ENCODE measurements around the gene LRFN2. TPM values are rescaled to one million over a fixed set of nuclear protein-coding genes. Genes with fewer than 3 reads are reported as not detected.

LRFN2 gene
- total RNA-seq, 1 donor from 2014 or later: not detected

DNA sequence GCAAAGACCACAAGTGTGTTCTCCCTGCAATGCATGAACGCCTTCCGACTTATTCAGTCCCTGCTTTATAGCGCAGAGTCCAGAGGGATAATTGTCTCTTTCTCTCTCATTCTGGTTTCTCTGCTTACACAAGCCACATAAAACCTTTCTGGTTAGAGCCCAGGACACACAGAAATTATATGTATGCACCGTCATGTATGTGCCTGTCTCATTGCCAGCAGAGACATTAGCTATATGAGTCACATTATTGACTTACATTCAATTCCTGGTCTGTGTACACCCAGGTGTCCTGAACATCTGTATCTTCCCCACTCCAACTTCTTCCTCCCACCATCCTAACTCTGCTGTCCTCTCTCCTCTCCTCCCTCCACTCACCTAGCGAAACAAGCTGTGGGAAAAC lies 44.0 kb downstream of the LRFN2 start:
- H3K4me1 Mint-ChIP-seq: no peaks in the 10 kb centered on the region
- ChIA-PET POLR2A (no interaction called here), CTCF (no interaction called here)
- TF ChIP-seq CTCF (IDR thresholded peaks at IDR 0.05): no peak
- H3K27ac Mint-ChIP-seq: no peak overlapping the region
- H3K27me3 Mint-ChIP-seq: peaks cover 5% of the 10 kb centered on the region
- H3K4me3 Mint-ChIP-seq: no peak overlapping the region
- intact Hi-C loops (cut with micrococcal nuclease): no loop called here
- no peaks in the 10 kb centered on the region for H3K9me3 Mint-ChIP-seq
- ATAC-seq (ENCODE audit: low read depth): no peak
- no peaks in the 10 kb centered on the region for H3K36me3 Mint-ChIP-seq (ENCODE audit: low read depth)
- DNase-seq: no peak

- Mint-ChIP-seq H3K36me3 (ENCODE audit: low read depth) (no peaks in the 10 kb centered on the region), H3K27me3 (no peaks in the 10 kb centered on the region), H3K4me1 (no peaks in the 10 kb centered on the region), H3K4me3 (no peak overlapping the region), H3K9me3 (no peaks in the 10 kb centered on the region), H3K27ac (no peak overlapping the region)
- intact Hi-C loops (cut with micrococcal nuclease): no loop called here
- ATAC-seq (ENCODE audit: low read depth) (no peak), DNase-seq (no peak)
- no peak for TF ChIP-seq CTCF (IDR thresholded peaks at IDR 0.05)
- ChIA-PET POLR2A (no interaction called here), CTCF (no interaction called here)
Observed at GRCh38 chr6:40542175-40542764, 44.9 kb downstream of the LRFN2 start.

DNA sequence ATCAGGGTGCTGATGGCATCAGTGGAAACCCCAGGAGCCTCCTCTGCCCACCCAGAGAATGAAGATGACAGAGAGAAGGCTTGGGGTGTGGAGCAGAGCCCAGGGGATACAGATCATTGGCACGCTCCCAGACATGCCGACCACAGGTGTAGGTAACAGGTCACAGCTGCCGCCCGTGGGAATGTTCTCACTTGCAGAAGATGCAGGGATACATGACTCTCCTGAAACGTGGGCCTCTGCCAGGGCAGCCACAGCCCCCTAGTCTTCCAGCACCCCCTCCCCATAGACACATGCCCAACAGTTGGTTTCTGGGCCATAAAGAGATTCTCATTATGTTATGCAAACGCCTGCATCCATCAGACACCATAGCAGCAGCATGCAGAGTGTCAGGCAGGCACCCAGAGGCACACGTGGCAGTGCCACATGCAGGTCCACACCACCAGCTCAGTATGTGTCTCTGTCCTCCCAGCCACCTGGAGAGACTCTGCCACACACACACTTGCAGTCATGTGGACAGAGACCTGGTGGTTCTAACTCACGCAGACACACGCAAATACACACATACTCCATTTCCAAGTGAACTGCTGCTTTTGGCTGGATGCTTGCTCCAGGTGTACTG lies 45.5 kb downstream of the LRFN2 start:
- POLR2A ChIA-PET: no interaction called here
- DNase-seq: no peak

GRCh38 chr6:40540790-40541189 lies 46.4 kb downstream of the LRFN2 start:
- ChIA-PET POLR2A (no interaction called here), CTCF (no interaction called here)
- H3K27ac Mint-ChIP-seq: no peak overlapping the region
- ATAC-seq (ENCODE audit: low read depth): no peak
- DNase-seq: no peak
- no peak overlapping the region for H3K4me3 Mint-ChIP-seq
- H3K27me3 Mint-ChIP-seq: no peaks in the 10 kb centered on the region
- H3K36me3 Mint-ChIP-seq (ENCODE audit: low read depth): no peaks in the 10 kb centered on the region
- intact Hi-C loops (cut with micrococcal nuclease): no loop called here
- H3K4me1 Mint-ChIP-seq: no peaks in the 10 kb centered on the region
- no peak for TF ChIP-seq CTCF (IDR thresholded peaks at IDR 0.05)
- no peaks in the 10 kb centered on the region for H3K9me3 Mint-ChIP-seq

More for the DNA sequence above, 45.5 kb downstream of the LRFN2 start:
- no peak for ATAC-seq (ENCODE audit: low read depth)
- TF ChIP-seq CTCF (IDR thresholded peaks at IDR 0.05): no peak
- intact Hi-C loops (cut with micrococcal nuclease): no loop called here
- H3K4me3 Mint-ChIP-seq: no peak overlapping the region
- no peaks in the 10 kb centered on the region for H3K9me3 Mint-ChIP-seq
- CTCF ChIA-PET: no interaction called here
- H3K4me1 Mint-ChIP-seq: no peaks in the 10 kb centered on the region
- H3K36me3 Mint-ChIP-seq (ENCODE audit: low read depth): no peaks in the 10 kb centered on the region
- H3K27ac Mint-ChIP-seq: no peak overlapping the region
- no peaks in the 10 kb centered on the region for H3K27me3 Mint-ChIP-seq

DNA sequence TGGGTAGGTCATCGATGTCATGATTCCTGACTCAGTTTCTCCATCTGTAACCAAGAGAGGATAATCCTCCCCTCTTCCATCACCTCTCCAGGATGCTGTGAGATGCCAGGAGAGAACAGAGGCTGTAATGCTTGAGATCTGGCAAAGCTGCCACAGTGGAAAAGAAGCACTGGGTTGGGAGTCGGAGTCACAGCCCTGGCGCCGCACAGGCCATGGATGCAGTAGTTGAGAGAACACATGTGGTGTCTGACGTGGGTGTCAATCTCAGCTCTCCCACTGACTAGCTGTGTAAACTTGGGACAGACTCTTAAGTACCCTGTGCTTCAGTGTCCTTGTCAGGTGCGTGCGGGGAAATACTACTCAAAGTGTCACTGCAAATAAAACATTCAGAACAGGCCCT lies 47.3 kb downstream of the LRFN2 start:
- Mint-ChIP-seq H3K36me3 (ENCODE audit: low read depth) (no peaks in the 10 kb centered on the region), H3K27ac (no peak overlapping the region), H3K4me1 (no peaks in the 10 kb centered on the region), H3K9me3 (no peaks in the 10 kb centered on the region), H3K27me3 (no peaks in the 10 kb centered on the region), H3K4me3 (no peak overlapping the region)
- TF ChIP-seq CTCF (IDR thresholded peaks at IDR 0.05): no peak
- POLR2A ChIA-PET: no interaction called here
- DNase-seq: no peak
- CTCF ChIA-PET: no interaction called here
- intact Hi-C loops (cut with micrococcal nuclease): no loop called here
- ATAC-seq (ENCODE audit: low read depth): no peak

All from activated B cell treated with CpG ODN at 0.5 μM for 24 hours (primary cell).